HG03039 (cell line): ENCODE data around the gene SLC22A3.

Experiments
- ATAC-seq: cut with Tn5 transposase; IDR thresholded peaks from one replicate; pipeline ENCODE4 v1.9.1; 2021; ENCODE audit warnings: mild to moderate bottlenecking, moderate library complexity; ENCODE audit not compliant: unreplicated experiment

SLC22A3 gene

GRCh38 chr6:160400446-160400845 lies 52.3 kb downstream of the SLC22A3 start:
- no peak for ATAC-seq

GRCh38 chr6:160408528-160408927 lies 60.4 kb downstream of the SLC22A3 start:
- ATAC-seq = no peak

GRCh38 chr6:160412993-160413392 lies 64.8 kb downstream of the SLC22A3 start:
- no peak for ATAC-seq

- ATAC-seq = no peak
Observed at GRCh38 chr6:160417146-160417545, 69.0 kb downstream of the SLC22A3 start.

GRCh38 chr6:160417550-160417949 lies 69.4 kb downstream of the SLC22A3 start:
- no peak for ATAC-seq

- ATAC-seq = no peak
Observed at GRCh38 chr6:160418370-160418769, 70.2 kb downstream of the SLC22A3 start.

GRCh38 chr6:160419488-160419887 lies 71.3 kb downstream of the SLC22A3 start:
- ATAC-seq = no peak

GRCh38 chr6:160420253-160420968 lies 72.2 kb downstream of the SLC22A3 start:
- no peak for ATAC-seq

- no peak for ATAC-seq
Observed at GRCh38 chr6:160420969-160421556, 72.9 kb downstream of the SLC22A3 start.

- no peak for ATAC-seq
Observed at GRCh38 chr6:160421854-160422253, 73.7 kb downstream of the SLC22A3 start.

GRCh38 chr6:160424256-160424655 lies 76.1 kb downstream of the SLC22A3 start:
- no peak for ATAC-seq

- no peak for ATAC-seq
Observed at GRCh38 chr6:160426136-160426535, 78.0 kb downstream of the SLC22A3 start.

- no peak for ATAC-seq
Observed at GRCh38 chr6:160427312-160428068, 79.3 kb downstream of the SLC22A3 start.

- ATAC-seq = no peak
Observed at GRCh38 chr6:160428069-160428430, 79.9 kb downstream of the SLC22A3 start.

- no peak for ATAC-seq
Observed at GRCh38 chr6:160428818-160429619, 80.8 kb downstream of the SLC22A3 start.

GRCh38 chr6:160429620-160429895 lies 81.4 kb downstream of the SLC22A3 start:
- no peak for ATAC-seq

- no peak for ATAC-seq
Observed at GRCh38 chr6:160430203-160430602, 82.0 kb downstream of the SLC22A3 start.

GRCh38 chr6:160430751-160431150 lies 82.6 kb downstream of the SLC22A3 start:
- no peak for ATAC-seq

- ATAC-seq = no peak
Observed at GRCh38 chr6:160431226-160431625, 83.0 kb downstream of the SLC22A3 start.

GRCh38 chr6:160431791-160432404 lies 83.7 kb downstream of the SLC22A3 start:
- ATAC-seq = no peak

- ATAC-seq = no peak
Observed at GRCh38 chr6:160435935-160436334, 87.8 kb downstream of the SLC22A3 start.
